Measurements from ENCODE around the gene SHANK1. TPM values are rescaled to one million over a fixed set of nuclear protein-coding genes. Genes with fewer than 3 reads are reported as not detected.

Gene SHANK1
- total and polyA plus RNA-seq, 2 of the 13 experiments (the other 11 are each of a cell fraction or from before 2014, with no cell fraction given), result not detected

DNA sequence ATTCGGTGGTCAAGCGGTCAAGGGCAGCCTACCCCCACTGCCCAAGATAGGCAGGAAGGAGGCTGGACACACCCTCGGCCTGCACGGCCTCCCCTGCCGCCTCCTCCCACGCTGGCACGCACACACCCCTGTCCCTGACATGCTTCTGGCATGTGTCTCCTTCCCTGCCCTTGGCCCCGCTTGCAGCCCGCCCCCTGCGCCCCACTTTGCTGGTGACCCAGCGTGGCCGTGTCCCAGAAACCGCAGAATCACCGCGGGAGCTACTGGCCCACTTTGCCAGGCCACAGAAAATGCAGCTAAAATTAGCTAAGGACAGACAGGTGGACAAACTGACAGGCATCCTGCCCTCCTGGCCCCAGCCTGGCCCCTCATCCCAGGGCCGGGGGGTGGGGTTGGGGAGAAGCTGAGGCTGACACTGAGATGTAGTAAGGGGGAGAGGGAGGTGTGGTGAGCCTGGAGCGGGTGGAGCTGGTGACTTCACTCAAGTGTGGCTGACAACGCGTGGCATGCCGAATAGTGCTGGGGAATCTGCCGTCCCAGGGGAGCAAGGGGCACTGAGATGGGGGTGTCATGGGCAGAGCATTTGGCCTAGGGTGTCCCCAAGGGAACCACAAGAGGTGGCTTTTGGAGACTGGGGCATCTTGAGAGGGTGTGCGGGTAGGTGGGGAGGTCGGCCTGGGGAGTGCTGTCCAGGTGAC lies 2.4 kb downstream of the SHANK1 start (continued):
- no peak for TF ChIP-seq MAFK (conservative IDR thresholded peaks at IDR 0.05 in 1 of 2, IDR thresholded peaks at IDR 0.05 in 1 of 2; ENCODE audit: low read length in 2 of 2)
- no peak for TF ChIP-seq ZNF749 (CRISPR knock-in tag; IDR thresholded peaks at IDR 0.05; ENCODE audit: borderline replicate concordance)
- TF ChIP-seq MAFF (IDR thresholded peaks at IDR 0.05; ENCODE audit: low read depth, low read length), result no peak
- no peak for TF ChIP-seq SYNCRIP (IDR thresholded peaks at IDR 0.05; ENCODE audit: insufficient read depth, low read depth, low read length)
- TF ChIP-seq EED (CRISPR knock-in tag; IDR thresholded peaks at IDR 0.05), result no peak
- TF ChIP-seq, protein P1, sequence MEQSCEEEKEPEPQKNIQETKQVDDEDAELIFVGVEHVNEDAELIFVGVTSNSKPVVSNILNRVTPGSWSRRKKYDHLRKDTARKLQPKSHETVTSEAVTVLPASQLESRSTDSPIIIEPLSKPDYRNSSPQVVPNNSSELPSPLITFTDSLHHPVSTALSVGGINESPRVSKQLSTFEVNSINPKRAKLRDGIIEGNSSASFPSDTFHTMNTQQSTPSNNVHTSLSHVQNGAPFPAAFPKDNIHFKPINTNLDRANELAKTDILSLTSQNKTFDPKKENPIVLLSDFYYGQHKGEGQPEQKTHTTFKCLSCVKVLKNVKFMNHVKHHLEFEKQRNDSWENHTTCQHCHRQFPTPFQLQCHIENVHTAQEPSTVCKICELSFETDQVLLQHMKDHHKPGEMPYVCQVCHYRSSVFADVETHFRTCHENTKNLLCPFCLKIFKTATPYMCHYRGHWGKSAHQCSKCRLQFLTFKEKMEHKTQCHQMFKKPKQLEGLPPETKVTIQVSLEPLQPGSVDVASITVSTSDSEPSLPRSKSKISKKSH (CRISPR knock-in tag; IDR thresholded peaks at IDR 0.05; ENCODE audit: borderline replicate concordance), result no peak
- no peak for TF ChIP-seq RFXAP (CRISPR knock-in tag; IDR thresholded peaks at IDR 0.05; ENCODE audit: borderline replicate concordance)

DNA sequence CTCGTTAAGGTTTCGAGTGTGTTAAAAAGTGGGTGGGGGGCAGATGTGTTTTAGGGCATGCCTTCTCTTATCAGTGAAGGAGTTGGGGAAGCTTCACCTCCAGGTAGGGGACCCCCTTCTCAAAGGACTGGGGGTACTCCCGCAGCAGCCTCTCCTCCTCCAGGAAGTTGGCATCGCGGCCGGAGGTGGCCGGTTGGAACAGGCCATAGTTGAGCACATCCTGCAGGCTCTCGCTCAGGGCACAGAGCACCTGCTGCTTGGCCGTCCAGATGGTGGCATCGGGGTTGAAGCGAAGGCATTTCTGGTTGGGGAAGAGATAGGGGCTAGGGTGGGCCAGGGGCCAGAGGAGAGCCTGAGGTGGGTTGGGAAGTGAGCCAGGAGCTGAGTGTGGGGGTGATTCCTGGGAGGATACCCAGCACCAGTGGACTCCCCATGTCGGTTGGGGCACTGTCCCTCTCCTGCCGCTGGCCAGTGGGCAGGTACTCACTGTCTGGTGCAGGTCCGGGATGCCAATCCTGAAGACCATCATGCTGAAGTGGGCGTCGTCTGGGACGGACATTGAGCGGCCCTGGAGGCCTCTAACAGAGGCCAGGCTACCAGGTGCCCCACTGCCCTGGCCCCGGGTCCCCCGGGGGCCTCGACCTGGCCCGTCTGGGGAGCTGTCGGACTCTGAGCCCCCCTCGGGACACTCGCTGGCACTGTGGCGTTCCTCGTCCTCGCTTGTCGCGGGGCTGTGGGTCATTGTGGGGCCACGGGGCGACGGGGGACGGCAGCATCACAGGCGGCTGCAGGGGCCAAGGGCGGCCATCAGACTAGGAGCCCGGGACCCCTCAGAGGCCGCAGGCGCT lies 3.2 kb downstream of the SHANK1 start:
- Histone ChIP-seq H2AFZ (ENCODE audit: low read length) (no peak overlapping the region), H3K9me3 (ENCODE audit: low read length) (no peaks in the 10 kb centered on the region), H3K27ac (ENCODE audit: extremely low read length, insufficient read depth, low read length) (no peak overlapping the region), H3K4me1 (ENCODE audit: insufficient read depth, low read length) (no peaks in the 10 kb centered on the region), H3K4me2 (ENCODE audit: low read depth, low read length) (no peak overlapping the region), H3K79me2 (ENCODE audit: insufficient read depth, low read length) (no peaks in the 10 kb centered on the region), H3K36me3 (replicated peaks in 1 of 2; ENCODE audit: control insufficient read depth in 1 of 2, insufficient read depth in 2 of 2, low read length in 2 of 2) (no peaks in the 10 kb centered on the region), H3K9ac (ENCODE audit: insufficient read depth, low read depth, low read length) (no peak overlapping the region), H3K27me3 (ENCODE audit: control insufficient read depth in 1 of 2, insufficient read depth in 2 of 2, low read length in 2 of 2) (peaks cover 9 to 55% of the 10 kb centered on the region in 2 experiments; a peak in 4 of 5 replicates), H4K20me1 (ENCODE audit: insufficient read depth, low read length) (no peaks in the 10 kb centered on the region), H3K4me3 (replicated peaks in 1 of 3; ENCODE audit: insufficient read depth in 1 of 3, low read depth in 2 of 3, low read length in 3 of 3) (no peak overlapping the region)
- TF ChIP-seq ZNF556 (CRISPR knock-in tag; IDR thresholded peaks at IDR 0.05; ENCODE audit: borderline replicate concordance) (0 out of 2 replicates have a peak, but pooled peaks have one; percentile 26), ZNF34 (CRISPR knock-in tag; IDR thresholded peaks at IDR 0.05; ENCODE audit: borderline replicate concordance) (no peak), REXO4 (CRISPR knock-in tag; IDR thresholded peaks at IDR 0.05; ENCODE audit: borderline replicate concordance) (no peak), MIER2 (CRISPR knock-in tag; IDR thresholded peaks at IDR 0.05) (no peak), RORA (CRISPR knock-in tag; IDR thresholded peaks at IDR 0.05) (no peak)
- TF ChIP-seq, protein P2, sequence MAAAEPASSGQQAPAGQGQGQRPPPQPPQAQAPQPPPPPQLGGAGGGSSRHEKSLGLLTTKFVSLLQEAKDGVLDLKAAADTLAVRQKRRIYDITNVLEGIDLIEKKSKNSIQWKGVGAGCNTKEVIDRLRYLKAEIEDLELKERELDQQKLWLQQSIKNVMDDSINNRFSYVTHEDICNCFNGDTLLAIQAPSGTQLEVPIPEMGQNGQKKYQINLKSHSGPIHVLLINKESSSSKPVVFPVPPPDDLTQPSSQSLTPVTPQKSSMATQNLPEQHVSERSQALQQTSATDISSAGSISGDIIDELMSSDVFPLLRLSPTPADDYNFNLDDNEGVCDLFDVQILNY (CRISPR knock-in tag; conservative IDR thresholded peaks at IDR 0.05), result no peak
- intact Hi-C loops (cut with micrococcal nuclease; ENCODE audit: unreplicated experiment) (no loop called here), in situ Hi-C loops (cut with HindIII; ENCODE audit: extremely low pct_ligation_motif_present, low pct_unique_long_range_greater_than_20kb) (no loop called here)
- no peak for FAIRE-seq
- no peak for ATAC-seq
- DNase-seq (ENCODE audit: low spot score), result no peak
- CTCF ChIA-PET (ENCODE audit: low intra/inter-chr PET ratio, low total read pairs), result no interaction called here
- WGBS (ENCODE audit: low lambda C conversion rate), result 36% methylated on average over 6 of the region's 39 CpGs
- POLR2A ChIA-PET, result no interaction called here
- no TSS peak for BruUV-seq (replicated peaks)

Measured in HepG2 (cell line).